HG02610 (cell line): ENCODE data around the gene C15orf62.

Experiments
- ATAC-seq: cut with Tn5 transposase; IDR thresholded peaks from one replicate; pipeline ENCODE4 v1.9.1; 2021; ENCODE audit warnings: mild to moderate bottlenecking, moderate library complexity; ENCODE audit not compliant: unreplicated experiment

The C15orf62 gene

GRCh38 chr15:40808861-40809450, 39.2 kb downstream of the C15orf62 start:
- no peak for ATAC-seq

GRCh38 chr15:40812721-40813425, 43.1 kb downstream of the C15orf62 start:
- no peak for ATAC-seq

- no peak for ATAC-seq
These were observed 45.4 kb downstream of the C15orf62 start for GRCh38 chr15:40815042-40815698.

GRCh38 chr15:40819048-40819447, 49.3 kb downstream of the C15orf62 start:
- ATAC-seq: no peak

- no peak for ATAC-seq
These were observed 51.4 kb downstream of the C15orf62 start for GRCh38 chr15:40821195-40821594.
